VCaP (cell line): ENCODE results near the gene ZPR1.
"Not testable (repeated sequence)": the region's sequence is repeated elsewhere in the genome, so short reads cannot be mapped to it uniquely, and the experiment has no call there.

Experiments used
- H3K27ac ChIP-seq: fragments of 450-650 bp; 2 replicates; pipeline ENCODE4 v1.5.1; 2017
- TF ChIP-seq, protein P1 (sequence below): fragments of 450-650 bp; conservative IDR thresholded peaks from 2 replicates; pipeline ENCODE4 v1.5.1; 2017; ENCODE audit warnings: mild to moderate bottlenecking, moderate library complexity

Gene ZPR1, protein sequence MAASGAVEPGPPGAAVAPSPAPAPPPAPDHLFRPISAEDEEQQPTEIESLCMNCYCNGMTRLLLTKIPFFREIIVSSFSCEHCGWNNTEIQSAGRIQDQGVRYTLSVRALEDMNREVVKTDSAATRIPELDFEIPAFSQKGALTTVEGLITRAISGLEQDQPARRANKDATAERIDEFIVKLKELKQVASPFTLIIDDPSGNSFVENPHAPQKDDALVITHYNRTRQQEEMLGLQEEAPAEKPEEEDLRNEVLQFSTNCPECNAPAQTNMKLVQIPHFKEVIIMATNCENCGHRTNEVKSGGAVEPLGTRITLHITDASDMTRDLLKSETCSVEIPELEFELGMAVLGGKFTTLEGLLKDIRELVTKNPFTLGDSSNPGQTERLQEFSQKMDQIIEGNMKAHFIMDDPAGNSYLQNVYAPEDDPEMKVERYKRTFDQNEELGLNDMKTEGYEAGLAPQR

DNA sequence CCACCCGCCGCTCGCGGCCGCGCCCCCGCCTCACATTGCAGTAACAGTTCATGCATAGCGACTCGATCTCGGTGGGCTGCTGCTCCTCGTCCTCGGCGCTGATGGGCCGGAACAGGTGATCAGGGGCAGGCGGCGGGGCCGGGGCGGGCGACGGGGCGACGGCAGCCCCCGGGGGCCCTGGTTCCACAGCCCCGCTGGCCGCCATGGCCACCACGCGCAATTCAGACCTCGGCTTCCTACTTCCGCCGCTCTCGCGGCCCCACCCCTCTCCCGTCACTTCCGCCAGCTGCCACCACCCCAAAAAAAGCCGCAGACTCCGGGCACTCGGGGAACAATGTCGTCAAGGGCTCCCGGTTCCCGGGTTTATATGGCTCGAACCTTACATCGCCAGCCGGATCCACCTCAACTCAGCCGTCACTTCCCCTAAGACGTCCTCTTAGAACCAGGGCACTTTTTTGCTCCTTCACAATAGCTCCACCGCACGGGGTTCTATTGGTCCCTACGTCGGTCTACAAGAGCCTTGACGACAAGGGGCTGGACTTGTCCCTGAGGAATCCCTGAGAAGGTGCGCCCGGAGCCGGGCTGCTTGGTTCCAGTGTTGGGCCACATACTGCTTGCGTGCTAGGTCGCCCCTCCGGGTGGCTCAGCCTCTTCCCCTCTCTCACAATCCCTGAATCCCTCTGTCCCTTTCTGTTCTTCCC lies at the start of gene ZPR1:
ZPR1 (minus strand) TSS at position 238 of the 701 bp plus-strand sequence; CDS start at position 205, 33 bp downstream.
- TF ChIP-seq, protein P1, sequence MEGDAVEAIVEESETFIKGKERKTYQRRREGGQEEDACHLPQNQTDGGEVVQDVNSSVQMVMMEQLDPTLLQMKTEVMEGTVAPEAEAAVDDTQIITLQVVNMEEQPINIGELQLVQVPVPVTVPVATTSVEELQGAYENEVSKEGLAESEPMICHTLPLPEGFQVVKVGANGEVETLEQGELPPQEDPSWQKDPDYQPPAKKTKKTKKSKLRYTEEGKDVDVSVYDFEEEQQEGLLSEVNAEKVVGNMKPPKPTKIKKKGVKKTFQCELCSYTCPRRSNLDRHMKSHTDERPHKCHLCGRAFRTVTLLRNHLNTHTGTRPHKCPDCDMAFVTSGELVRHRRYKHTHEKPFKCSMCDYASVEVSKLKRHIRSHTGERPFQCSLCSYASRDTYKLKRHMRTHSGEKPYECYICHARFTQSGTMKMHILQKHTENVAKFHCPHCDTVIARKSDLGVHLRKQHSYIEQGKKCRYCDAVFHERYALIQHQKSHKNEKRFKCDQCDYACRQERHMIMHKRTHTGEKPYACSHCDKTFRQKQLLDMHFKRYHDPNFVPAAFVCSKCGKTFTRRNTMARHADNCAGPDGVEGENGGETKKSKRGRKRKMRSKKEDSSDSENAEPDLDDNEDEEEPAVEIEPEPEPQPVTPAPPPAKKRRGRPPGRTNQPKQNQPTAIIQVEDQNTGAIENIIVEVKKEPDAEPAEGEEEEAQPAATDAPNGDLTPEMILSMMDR, result no peak
- H3K27ac ChIP-seq, result peak within 1 kb of the TSS; percentile 76

DNA sequence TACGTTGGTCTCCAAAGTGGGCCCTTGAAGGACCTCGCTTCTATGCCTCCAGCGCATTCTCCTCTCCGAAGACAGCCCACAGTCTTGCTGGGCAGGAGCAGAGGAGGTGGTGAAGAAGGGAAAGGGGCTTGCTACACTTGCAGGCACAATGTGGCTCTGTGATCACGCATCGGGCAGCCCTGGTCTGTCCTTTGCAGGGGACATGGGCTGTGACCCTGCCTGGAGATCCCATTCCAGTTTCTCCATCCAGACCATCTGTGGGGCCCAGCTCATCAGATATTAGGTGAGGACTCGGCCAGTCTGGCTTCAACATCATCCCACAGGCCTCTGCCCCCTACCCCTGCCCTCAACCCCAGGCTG lies 48.8 kb upstream of the ZPR1 start:
- peak overlapping the region; percentile 69 for H3K27ac ChIP-seq
- TF ChIP-seq, protein P1, result no peak

DNA sequence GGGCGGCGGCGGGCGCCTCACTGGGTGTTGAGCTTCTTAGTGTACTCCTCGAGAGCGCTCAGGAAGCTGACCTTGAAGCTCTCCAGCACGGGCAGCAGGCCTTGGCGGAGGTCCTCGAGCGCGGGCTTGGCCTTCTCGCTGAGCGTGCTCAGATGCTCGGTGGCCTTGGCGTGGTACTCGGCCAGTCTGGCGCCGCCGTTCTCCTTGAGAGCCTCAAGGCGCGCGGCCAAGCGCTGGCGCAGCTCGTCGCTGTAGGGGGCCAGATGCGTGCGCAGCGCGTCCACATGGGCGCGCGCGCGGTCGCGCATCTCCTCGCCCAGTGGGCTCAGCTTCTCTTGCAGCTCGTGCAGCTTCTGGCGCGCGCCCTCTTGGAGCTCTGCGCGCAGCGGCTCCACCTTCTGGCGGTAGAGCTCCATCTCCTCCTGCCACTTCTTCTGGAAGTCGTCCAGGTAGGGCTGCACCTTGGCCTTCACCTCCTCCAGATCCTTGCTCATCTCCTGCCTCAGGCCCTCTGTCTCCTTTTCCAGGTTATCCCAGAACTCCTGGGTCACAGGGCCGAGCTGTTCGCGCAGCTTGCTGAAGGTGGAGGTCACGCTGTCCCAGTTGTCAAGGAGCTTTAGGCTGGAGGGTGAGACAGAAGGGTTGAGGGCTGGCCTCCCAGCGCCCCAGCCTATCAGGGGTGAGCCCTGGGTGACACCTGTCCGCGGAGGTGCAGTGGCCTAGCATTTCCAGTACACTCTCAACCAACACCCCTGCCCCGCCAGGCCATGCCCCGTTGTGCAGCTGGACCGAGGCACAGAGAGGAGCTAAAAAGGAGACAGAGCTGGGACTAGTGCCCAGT lies 48.2 kb upstream of the ZPR1 start:
- TF ChIP-seq, protein P1, result peak; percentile 91
- H3K27ac ChIP-seq, result peak overlapping the region; percentile 69

DNA sequence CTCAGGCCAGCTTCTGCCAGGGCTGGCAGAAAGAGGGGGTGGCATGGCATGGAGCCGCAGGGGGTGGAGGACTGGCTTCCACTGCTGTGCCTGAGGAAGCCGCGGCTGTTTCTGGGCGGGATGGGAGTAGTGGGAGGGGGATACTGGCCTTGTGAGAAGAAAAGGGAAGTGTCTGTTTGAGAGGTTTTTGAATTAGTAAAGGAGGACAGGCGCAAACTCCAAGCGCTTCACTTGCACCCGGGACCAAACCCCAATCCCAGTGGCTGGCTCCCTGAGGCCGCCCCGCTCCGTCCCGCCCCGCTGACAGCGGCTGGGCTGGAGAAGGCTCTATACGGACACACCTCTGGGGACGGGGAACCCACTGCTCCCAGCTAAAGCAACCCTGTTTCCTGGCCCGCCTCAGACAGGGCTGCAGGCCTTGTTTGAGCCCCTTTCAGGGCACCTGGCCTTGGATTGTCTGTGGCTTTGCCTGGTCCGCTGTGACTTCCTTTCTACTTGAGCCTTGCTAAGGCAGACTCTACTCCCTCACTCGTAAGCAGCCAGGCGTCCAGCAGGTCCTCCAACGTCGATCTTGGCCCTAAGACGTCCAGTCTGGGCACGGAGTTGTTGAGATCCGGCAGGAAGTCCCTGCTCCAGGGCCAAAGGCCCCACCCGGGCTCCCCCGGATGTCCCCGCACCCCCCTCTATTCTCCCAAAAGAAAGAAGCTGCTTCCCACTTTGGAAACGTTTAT lies 47.4 kb upstream of the ZPR1 start:
- TF ChIP-seq, protein P1, result no peak
- H3K27ac ChIP-seq, result peak overlapping the region; percentile 69

DNA sequence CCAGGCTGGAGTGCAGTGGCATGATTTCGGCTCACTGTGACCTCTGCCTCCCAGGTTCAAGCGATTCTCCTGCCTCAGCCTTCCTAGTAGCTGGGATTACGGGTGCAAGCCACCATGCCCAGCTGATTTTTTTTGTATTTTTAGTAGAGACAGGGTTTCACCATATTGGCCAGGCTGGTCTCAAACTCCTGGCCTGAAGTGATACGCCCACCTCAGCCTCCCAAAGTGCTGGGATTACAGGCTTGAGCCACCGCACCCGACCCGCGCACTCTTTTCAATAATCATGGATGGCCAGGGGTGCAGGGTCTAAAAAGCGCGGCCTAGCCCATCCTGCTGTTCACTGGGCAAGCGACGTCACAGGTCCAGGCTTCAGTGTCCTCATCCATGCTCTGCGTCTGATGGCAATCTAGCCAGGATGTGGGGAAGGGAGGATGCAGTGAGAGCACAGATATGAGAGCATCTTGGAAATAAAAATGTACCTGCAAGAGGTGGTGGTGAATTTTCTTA lies 46.8 kb upstream of the ZPR1 start:
- not testable (repeated sequence) for H3K27ac ChIP-seq

DNA sequence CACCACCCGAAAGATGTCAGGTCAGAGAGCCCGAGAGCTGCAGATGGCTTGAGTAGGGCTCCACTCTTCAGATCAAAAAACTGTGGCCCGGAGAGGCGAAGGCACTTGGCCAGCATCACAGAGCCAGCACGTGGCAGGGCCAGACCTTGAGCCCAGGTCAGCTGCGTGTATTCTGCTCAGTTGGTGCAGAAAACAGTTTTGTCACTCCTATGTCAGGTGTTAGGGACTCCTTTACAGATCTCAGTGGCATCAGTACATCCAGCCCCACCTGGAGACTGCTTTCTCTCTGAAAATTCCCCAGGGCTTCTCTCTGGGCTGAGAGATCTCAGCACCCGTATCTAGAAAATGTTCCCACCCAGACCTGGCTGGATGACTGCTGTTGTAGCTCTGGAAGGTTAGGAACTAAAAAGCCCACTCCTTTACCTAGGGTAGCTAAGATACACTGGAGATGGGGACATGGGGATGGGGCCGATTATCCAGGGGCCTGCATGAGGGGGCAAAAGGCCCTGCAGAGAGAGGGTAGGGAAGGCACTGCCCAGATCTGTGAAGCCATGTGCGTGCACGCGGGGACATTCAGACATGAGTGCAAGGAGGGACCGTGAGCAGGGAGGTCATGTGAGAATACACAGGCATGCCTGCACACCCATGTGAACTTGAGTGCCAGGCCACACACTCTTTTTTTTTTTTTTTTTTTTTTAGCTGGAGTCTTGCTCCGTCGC lies 46.2 kb upstream of the ZPR1 start:
- TF ChIP-seq, protein P1, result no peak
- no peak overlapping the region for H3K27ac ChIP-seq

DNA sequence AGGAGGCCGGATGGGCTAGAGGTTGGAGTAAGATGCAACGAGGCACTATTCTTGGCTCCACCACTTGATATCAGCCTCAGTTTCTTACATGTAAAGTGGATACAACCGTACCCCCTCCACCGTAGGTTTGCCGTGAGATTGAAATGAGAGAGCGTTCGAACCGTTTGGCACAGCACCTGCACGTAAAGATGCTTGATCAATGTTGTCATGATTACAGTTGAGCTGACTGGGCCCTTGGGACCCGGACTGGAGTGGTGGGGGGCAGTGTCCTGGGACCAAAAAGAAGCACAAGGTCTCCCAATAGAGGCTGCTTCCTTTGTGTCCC lies 45.6 kb upstream of the ZPR1 start:
- TF ChIP-seq, protein P1, result no peak
- H3K27ac ChIP-seq, result no peak overlapping the region
